MCF 10A (cell line): ENCODE data around the gene PARD6B. TPM values are rescaled to one million over a fixed set of nuclear protein-coding genes. Genes with fewer than 3 reads are reported as not detected.
"Not testable (repeated sequence)": the region's sequence is repeated elsewhere in the genome, so short reads cannot be mapped to it uniquely, and the experiment has no call there.

Experiments
- BruUV-seq: library from RNA; stranded (reverse); fragments of 400-500 nt; replicated peaks from 2 replicates; lab custom pipeline; 2021; lab: Mats Ljungman, UMichigan
- CTCF ChIA-PET: fragments of 300-600 bp; sonication (Branson Sonifier 250); formaldehyde crosslinking; extraction: SDS; loops from one replicate; lab custom pipeline; 2021; ENCODE audit warnings: antibody characterized with exemption, inconsistent platforms; lab: Yijun Ruan, JAX
- POLR2A ChIA-PET: fragments of 300-600, 350-650 bp; sonication (Branson Sonifier 250); formaldehyde crosslinking; extraction: SDS; loops from one replicate; lab custom pipeline; 2020; ENCODE audit warnings: antibody characterized with exemption, inconsistent platforms; lab: Yijun Ruan, JAX
- DNase-seq: peaks from one replicate; pipeline ENCODE4 v3.0.0-alpha.2; 2018; ENCODE audit not compliant: unreplicated experiment
- H3K27ac Mint-ChIP-seq: one replicate; pipeline ENCODE4 v1.8.0; 2022; ENCODE audit warnings: mild to moderate bottlenecking, low read depth, mixed read lengths; ENCODE audit not compliant: unreplicated experiment
- H3K27me3 Mint-ChIP-seq: one replicate; pipeline ENCODE4 v1.8.0; 2022; ENCODE audit warnings: mixed read lengths; ENCODE audit not compliant: insufficient read depth, unreplicated experiment
- H3K36me3 Mint-ChIP-seq: one replicate; pipeline ENCODE4 v1.8.0; 2022; ENCODE audit warnings: mild to moderate bottlenecking, moderate library complexity, mixed read lengths; ENCODE audit not compliant: insufficient read depth, unreplicated experiment
- H3K4me1 Mint-ChIP-seq: one replicate; pipeline ENCODE4 v1.8.0; 2022; ENCODE audit warnings: mixed read lengths; ENCODE audit not compliant: insufficient read depth, unreplicated experiment
- H3K4me3 Mint-ChIP-seq: one replicate; pipeline ENCODE4 v1.8.0; 2022; ENCODE audit warnings: mild to moderate bottlenecking, moderate library complexity, mixed read lengths; ENCODE audit not compliant: unreplicated experiment
- H3K9me3 Mint-ChIP-seq: one replicate; pipeline ENCODE4 v1.8.0; 2022; ENCODE audit warnings: mixed read lengths; ENCODE audit not compliant: unreplicated experiment
- intact Hi-C: fragments of 100-400 bp; cut with micrococcal nuclease; formaldehyde crosslinking; loops from 2 replicates; pipeline ENCODE4 v1.14.1; 2022
- total RNA-seq: library from RNA; stranded (reverse); gene quantifications from 2 replicates; pipeline ENCODE4 v1.2.3, GENCODE V29; 2022
- TF ChIP-seq, protein P1 (sequence below): fragments of 200-600 bp; IDR thresholded peaks from one replicate; pipeline ENCODE4 v1.8.0; 2022; ENCODE audit warnings: antibody characterized with exemption, mild to moderate bottlenecking; ENCODE audit not compliant: unreplicated experiment

The PARD6B gene
- total RNA-seq, 1 experiment from 2014 or later = 5.8 TPM

GRCh38 chr20:50762435-50763220 lies 31.2 kb downstream of the PARD6B start:
- POLR2A ChIA-PET = interaction anchor here (0.6 to 3.9 kb wide), 30 partner anchors 9 to 477 kb away, joined by 3 to 34 read pairs (median 5); partner anchors contain the start of genes BCAS4, DPM1, MOCS3 and PARD6B
- peak; percentile 94 for DNase-seq
- CTCF ChIA-PET = interaction anchor here (0.6 to 7.5 kb wide), 13 partner anchors 10 to 672 kb away, joined by 3 to 100 read pairs (median 3); no protein-coding TSS in a partner anchor

DNA sequence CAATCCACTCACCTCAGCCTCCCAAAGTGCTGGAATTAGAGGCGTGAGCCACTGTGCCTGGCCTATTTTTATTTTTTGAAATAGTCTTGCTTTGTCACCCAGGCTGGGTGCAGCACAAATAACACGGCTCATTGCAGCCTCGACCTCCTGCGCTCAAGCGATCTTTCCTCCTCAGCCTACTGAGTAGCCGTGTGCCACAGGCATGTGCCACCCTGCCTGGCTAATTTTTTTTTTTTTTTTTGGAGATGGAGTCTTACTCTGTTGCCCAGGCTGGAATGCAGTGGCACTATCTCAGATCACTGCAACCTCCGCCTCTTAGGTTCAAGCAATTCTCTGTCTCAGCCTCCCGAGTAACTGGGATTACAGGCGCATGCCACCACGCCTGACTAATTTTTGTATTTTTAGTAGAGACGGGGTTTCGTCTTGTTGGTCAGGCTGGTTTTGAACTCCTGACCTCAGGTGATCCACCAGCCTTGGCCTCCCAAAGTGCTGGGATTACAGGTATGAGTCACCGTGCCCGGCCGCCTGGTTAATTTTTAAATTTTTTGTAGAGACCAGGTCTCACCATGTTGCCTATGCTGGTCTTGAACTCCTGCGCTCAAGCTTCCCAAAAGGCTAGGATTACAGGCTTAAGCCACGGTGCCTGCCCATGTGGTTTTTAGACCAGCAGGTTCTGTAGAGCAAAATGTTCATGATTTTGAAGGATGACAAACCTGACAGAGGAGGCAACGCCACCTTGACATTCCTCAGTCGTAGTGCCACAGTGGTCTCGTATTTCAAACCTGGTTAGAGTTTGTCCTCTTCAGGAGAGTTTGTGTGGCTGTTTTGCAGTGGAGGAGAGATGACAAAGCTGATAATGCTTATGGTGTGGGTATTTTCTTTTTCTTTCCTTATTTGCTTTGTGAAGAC lies 32.4 kb downstream of the PARD6B start:
- intact Hi-C loops, H3K36me3 Mint-ChIP-seq, DNase-seq, H3K9me3 Mint-ChIP-seq, BruUV-seq, H3K27me3 Mint-ChIP-seq: not testable (repeated sequence)
- peak overlapping the region; percentile 38 for H3K4me3 Mint-ChIP-seq
- ChIA-PET CTCF (interaction anchor here (0.7 to 7.5 kb wide), 4 partner anchors 11 to 31 kb away, joined by 3 to 100 read pairs (median 18); no protein-coding TSS in a partner anchor), POLR2A (interaction anchor here (0.6 to 3.9 kb wide), 18 partner anchors 10 to 478 kb away, joined by 3 to 34 read pairs (median 7); partner anchors contain the start of genes BCAS4, DPM1, MOCS3 and PARD6B)
- H3K4me1 Mint-ChIP-seq = peaks cover 27% of the 10 kb centered on the region
- H3K27ac Mint-ChIP-seq = peak overlapping the region; percentile 89

More at GRCh38 chr20:50762435-50763220, 31.2 kb downstream of the PARD6B start:
- H3K36me3 Mint-ChIP-seq = no peaks in the 10 kb centered on the region
- no TSS peak for BruUV-seq
- no peaks in the 10 kb centered on the region for H3K27me3 Mint-ChIP-seq
- H3K9me3 Mint-ChIP-seq = no peaks in the 10 kb centered on the region
- H3K4me1 Mint-ChIP-seq = peaks cover 27% of the 10 kb centered on the region
- intact Hi-C loops = no loop called here
- peak overlapping the region; percentile 89 for H3K27ac Mint-ChIP-seq
- H3K4me3 Mint-ChIP-seq = peak overlapping the region; percentile 61
- TF ChIP-seq, protein P1, sequence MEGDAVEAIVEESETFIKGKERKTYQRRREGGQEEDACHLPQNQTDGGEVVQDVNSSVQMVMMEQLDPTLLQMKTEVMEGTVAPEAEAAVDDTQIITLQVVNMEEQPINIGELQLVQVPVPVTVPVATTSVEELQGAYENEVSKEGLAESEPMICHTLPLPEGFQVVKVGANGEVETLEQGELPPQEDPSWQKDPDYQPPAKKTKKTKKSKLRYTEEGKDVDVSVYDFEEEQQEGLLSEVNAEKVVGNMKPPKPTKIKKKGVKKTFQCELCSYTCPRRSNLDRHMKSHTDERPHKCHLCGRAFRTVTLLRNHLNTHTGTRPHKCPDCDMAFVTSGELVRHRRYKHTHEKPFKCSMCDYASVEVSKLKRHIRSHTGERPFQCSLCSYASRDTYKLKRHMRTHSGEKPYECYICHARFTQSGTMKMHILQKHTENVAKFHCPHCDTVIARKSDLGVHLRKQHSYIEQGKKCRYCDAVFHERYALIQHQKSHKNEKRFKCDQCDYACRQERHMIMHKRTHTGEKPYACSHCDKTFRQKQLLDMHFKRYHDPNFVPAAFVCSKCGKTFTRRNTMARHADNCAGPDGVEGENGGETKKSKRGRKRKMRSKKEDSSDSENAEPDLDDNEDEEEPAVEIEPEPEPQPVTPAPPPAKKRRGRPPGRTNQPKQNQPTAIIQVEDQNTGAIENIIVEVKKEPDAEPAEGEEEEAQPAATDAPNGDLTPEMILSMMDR = no peak

GRCh38 chr20:50765251-50765650 lies 33.9 kb downstream of the PARD6B start:
- ChIA-PET CTCF (interaction anchor here (0.7 to 7.5 kb wide), 9 partner anchors 14 to 1295 kb away, joined by 3 to 100 read pairs (median 5); partner anchors contain the start of gene BCAS4), POLR2A (interaction anchor here (0.8 to 2.9 kb wide), 6 partner anchors 9 to 193 kb away, joined by 3 to 16 read pairs (median 5); partner anchors contain the start of genes DPM1 and MOCS3)
- H3K9me3 Mint-ChIP-seq, BruUV-seq, H3K27me3 Mint-ChIP-seq, H3K4me3 Mint-ChIP-seq, H3K27ac Mint-ChIP-seq, intact Hi-C loops, H3K36me3 Mint-ChIP-seq: not testable (repeated sequence)
- peak; percentile 28 for DNase-seq
- peaks cover 27% of the 10 kb centered on the region for H3K4me1 Mint-ChIP-seq

DNA sequence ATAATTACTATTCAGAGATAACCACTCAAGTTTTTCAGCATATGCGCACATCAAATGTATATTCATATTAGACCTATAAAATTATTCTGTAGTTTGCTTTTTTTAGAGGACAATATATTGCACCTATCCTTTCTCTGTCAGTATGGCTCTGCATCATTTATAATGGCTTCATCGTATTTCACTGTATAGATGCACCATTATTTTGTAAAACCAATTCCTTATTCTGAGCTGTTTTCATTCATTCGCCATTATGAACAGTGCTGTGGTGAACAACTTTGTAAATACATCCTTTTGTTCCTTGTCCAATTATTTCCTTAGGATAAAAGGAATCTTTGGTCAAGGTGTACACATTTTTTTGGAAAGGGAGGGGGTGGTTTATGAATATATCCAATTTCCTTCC lies 34.3 kb downstream of the PARD6B start:
- ChIA-PET CTCF (interaction anchor here (0.6 to 7.5 kb wide), 9 partner anchors 14 to 191 kb away, joined by 3 to 100 read pairs (median 5); partner anchors contain the start of gene BCAS4), POLR2A (interaction anchor here (0.8 to 2.9 kb wide), 7 partner anchors 9 to 192 kb away, joined by 3 to 16 read pairs (median 4); partner anchors contain the start of genes DPM1 and MOCS3)
- Mint-ChIP-seq H3K4me3 (no peak overlapping the region), H3K36me3 (no peaks in the 10 kb centered on the region), H3K27me3 (no peaks in the 10 kb centered on the region), H3K9me3 (no peaks in the 10 kb centered on the region), H3K27ac (no peak overlapping the region), H3K4me1 (peaks cover 27% of the 10 kb centered on the region)
- BruUV-seq = no TSS peak
- no peak for DNase-seq
- TF ChIP-seq, protein P1 = no peak
- intact Hi-C loops = no loop called here

GRCh38 chr20:50766955-50767809 lies 35.8 kb downstream of the PARD6B start:
- H3K9me3 Mint-ChIP-seq, intact Hi-C loops, H3K4me3 Mint-ChIP-seq, BruUV-seq, H3K36me3 Mint-ChIP-seq, DNase-seq, H3K27me3 Mint-ChIP-seq: not testable (repeated sequence)
- ChIA-PET CTCF (interaction anchor here (0.5 to 7.5 kb wide), 8 partner anchors 18 to 1638 kb away, joined by 3 to 100 read pairs (median 6); no protein-coding TSS in a partner anchor), POLR2A (interaction anchor here (0.6 to 2.9 kb wide), 3 partner anchors 15 to 159 kb away, joined by 3 to 16 read pairs (median 8); no protein-coding TSS in a partner anchor)
- Mint-ChIP-seq H3K4me1 (peaks cover 14% of the 10 kb centered on the region), H3K27ac (peak overlapping the region; percentile 29)

GRCh38 chr20:50768991-50769390 lies 37.6 kb downstream of the PARD6B start:
- BruUV-seq, DNase-seq, H3K4me3 Mint-ChIP-seq, H3K27ac Mint-ChIP-seq, intact Hi-C loops, H3K4me1 Mint-ChIP-seq, H3K27me3 Mint-ChIP-seq, H3K36me3 Mint-ChIP-seq, POLR2A ChIA-PET, H3K9me3 Mint-ChIP-seq: not testable (repeated sequence)
- CTCF ChIA-PET = interaction anchor here (0.7 to 2.0 kb wide), 3 partner anchors 18 to 456 kb away, joined by 3 to 12 read pairs (median 3); no protein-coding TSS in a partner anchor
